Panc1 (cell line): ENCODE measurements around the gene FNDC10. TPM values are rescaled to one million over a fixed set of nuclear protein-coding genes. Genes with fewer than 3 reads are reported as not detected.
A peak's percentile ranks its signal among the peaks of the same experiment; 100 is the strongest.
"Not testable (repeated sequence)": the region's sequence is repeated elsewhere in the genome, so short reads cannot be mapped to it uniquely, and the experiment has no call there.

Experiments used
- ATAC-seq: fragments of 200-7000 bp; cut with Tn5 transposase; 2 replicates; pipeline ENCODE4 v1.9.1; 2020; ENCODE audit warnings: mild to moderate bottlenecking, moderate library complexity
- Bru-seq: library from RNA; stranded (reverse); fragments of 400-500 nt; gene quantifications from one replicate; lab custom pipeline; 2021; lab: Mats Ljungman, UMichigan
- BruChase-seq, 2 experiments: library from RNA; stranded (reverse); fragments of 400-500 nt; gene quantifications; one replicate each; lab custom pipeline; 2021; lab: Mats Ljungman, UMichigan
- BruUV-seq: library from RNA; stranded (reverse); fragments of 400-500 nt; replicated peaks from 2 replicates; lab custom pipeline; 2021; lab: Mats Ljungman, UMichigan
- CTCF ChIA-PET: fragments of 300-600 bp; sonication (Branson Sonifier 250); formaldehyde crosslinking; loops from one replicate; lab custom pipeline; 2022; ENCODE audit warnings: antibody characterized with exemption; lab: Charles Lee
- POLR2A ChIA-PET: fragments of 300-600 bp; sonication (Branson Sonifier 250); formaldehyde crosslinking; loops from one replicate; lab custom pipeline; 2022; ENCODE audit warnings: antibody characterized with exemption; lab: Charles Lee
- DNase-seq: peaks from one replicate; pipeline ENCODE4 v3.0.0-alpha.2; 2010; ENCODE audit warnings: low read depth, low spot score
- H3K27ac ChIP-seq: 2 replicates; pipeline ENCODE4 v1.5.1; 2011; ENCODE audit warnings: mild to moderate bottlenecking, low read length, inconsistent platforms
- H3K27me3 ChIP-seq: fragments of 200-500 bp; sonication (Bioruptor generic); 2 replicates; pipeline ENCODE4 v1.6.0; 2014; ENCODE audit warnings: low read length, inconsistent platforms; ENCODE audit not compliant: control insufficient read depth, insufficient read depth
- H3K36me3 ChIP-seq: fragments of 200-500 bp; sonication (Bioruptor generic); 2 replicates; pipeline ENCODE4 v1.5.1; 2014; ENCODE audit warnings: inconsistent platforms, mild to moderate bottlenecking, low read length, moderate library complexity; ENCODE audit not compliant: control insufficient read depth, insufficient read depth
- H3K4me1 ChIP-seq: 2 replicates; pipeline ENCODE4 v1.5.1; 2011; ENCODE audit warnings: inconsistent platforms, mild to moderate bottlenecking, low read length, moderate library complexity; ENCODE audit not compliant: control insufficient read depth, insufficient read depth
- H3K4me3 ChIP-seq, 2 experiments: 2 replicates each; pipeline ENCODE4 v1.5.1; 2011 to 2012; ENCODE audit warnings: low read depth in 2 of 2, low read length in 2 of 2, mild to moderate bottlenecking in 2 of 2, inconsistent platforms in 1 of 2, moderate library complexity in 1 of 2
- H3K9me3 ChIP-seq: fragments of 200-500 bp; sonication (Bioruptor generic); 2 replicates; pipeline ENCODE4 v1.5.1; 2014; ENCODE audit warnings: low read depth, mild to moderate bottlenecking, inconsistent platforms, low read length, moderate library complexity; ENCODE audit not compliant: control insufficient read depth, insufficient read depth
- REST ChIP-seq, 2 experiments: IDR thresholded peaks; 2 replicates each; pipeline ENCODE4 v1.6.1; 2011 to 2012; ENCODE audit warnings: low read depth in 2 of 2, control low read depth in 1 of 2, low read length in 1 of 2, mild to moderate bottlenecking in 1 of 2, moderate library complexity in 1 of 2; ENCODE audit not compliant: insufficient read depth in 1 of 2
- SIN3A ChIP-seq: IDR thresholded peaks from 2 replicates; pipeline ENCODE4 v1.6.1; 2012; ENCODE audit warnings: low read depth, mild to moderate bottlenecking, low read length, moderate library complexity, borderline replicate concordance; ENCODE audit not compliant: insufficient read depth
- in situ Hi-C: cut with HindIII; loops from 2 replicates; pipeline ENCODE4 v1.10.0; 2016; ENCODE audit warnings: low sequenced_read_pairs, low pct_unique_long_range_greater_than_20kb
- intact Hi-C: fragments of 100-400 bp; cut with micrococcal nuclease; formaldehyde crosslinking; loops from one replicate; pipeline ENCODE4 v1.10.0; 2022; ENCODE audit not compliant: unreplicated experiment
- long read RNA-seq: library from polyadenylated mRNA; unstranded; transcript quantifications from one replicate; pipeline ENCODE4 v2.0.0, GENCODE V29; 2021; ENCODE audit not compliant: unreplicated experiment
- polyA plus RNA-seq: library from polyadenylated mRNA; unstranded; fragments of >200 nt; gene quantifications from one replicate; pipeline ENCODE4 v1.2.1, GENCODE V29; 2012; ENCODE audit warnings: missing spikeins; ENCODE audit not compliant: insufficient read length
- total RNA-seq: library from RNA; stranded (reverse); gene quantifications from one replicate; pipeline ENCODE4 v1.2.1, GENCODE V29; 2021; ENCODE audit not compliant: unreplicated experiment

FNDC10 gene
- 16.2 TPM for total RNA-seq
- polyA plus RNA-seq = 22.7 TPM
- percentile 35 among the genes with signal in this experiment for Bru-seq, nascent RNA
- percentile 46 among the genes with signal in this experiment for BruChase-seq, experiment 1, labeled RNA remaining after a 2-hour chase
- percentile 49 among the genes with signal in this experiment for BruChase-seq, experiment 2, labeled RNA remaining after a 6-hour chase
- long read RNA-seq, transcript FNDC10-201 (1 exons, 2,085 nt) = major isoform, 55 of 55 reads
- long read RNA-seq, partial matches to known transcripts = 0 of 55 reads
- long read RNA-seq, other reads (novel, unspliced or antisense) = 0 of 55 reads

- TF ChIP-seq SIN3A (no peak), REST (IDR thresholded peaks at IDR 0.05; ENCODE audit: insufficient read depth in 1 of 2, low read depth in 2 of 2, low read length in 1 of 2) (peak in 1 of 2 experiments; percentile 28; a peak in 1 of 4 replicates)
- no peaks in the 10 kb centered on the region for H3K36me3 ChIP-seq
- peak; percentile 57 for ATAC-seq
- no peaks in the 10 kb centered on the region for H3K27me3 ChIP-seq
- no peak for DNase-seq
- in situ Hi-C loops (no loop called here), intact Hi-C loops (no loop called here)
- BruUV-seq = no TSS peak
- ChIA-PET CTCF (no interaction called here), POLR2A (no interaction called here)
- no peak within 1 kb of the TSS for H3K27ac ChIP-seq
- H3K9me3 ChIP-seq = no peaks in the 10 kb centered on the region
- H3K4me1 ChIP-seq = peaks cover 10% of the 10 kb centered on the region
- peak within 1 kb of the TSS; percentile 41 to 53 for H3K4me3 ChIP-seq
These were observed at the start of gene FNDC10 for GRCh38 chr1:1599935-1600860. Gene FNDC10 (minus strand): TSS chr1:1600135. CDS start chr1:1600015, 120 bp downstream.

DNA sequence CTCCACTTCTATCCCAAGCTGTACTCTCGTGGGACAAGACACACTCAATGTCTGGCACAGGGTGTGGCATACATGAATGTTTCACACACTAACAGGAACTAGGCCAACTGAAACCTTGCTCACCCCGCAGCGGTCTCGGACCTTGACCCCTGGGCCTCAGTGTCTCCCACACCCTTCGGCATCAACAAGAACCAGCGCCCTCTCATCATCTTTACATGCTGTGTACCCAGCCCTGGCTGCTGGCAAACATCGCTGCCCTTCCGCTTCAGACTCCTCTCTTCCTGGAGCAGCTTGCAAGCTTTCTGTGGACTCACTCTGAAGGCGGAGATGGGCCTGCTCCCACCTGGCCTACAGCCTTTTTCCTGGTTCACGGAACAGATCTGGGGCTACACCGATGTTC, 48.3 kb upstream of the FNDC10 start:
- H3K4me1 ChIP-seq, BruUV-seq, H3K4me3 ChIP-seq, intact Hi-C loops, H3K27ac ChIP-seq, ATAC-seq, H3K9me3 ChIP-seq, H3K27me3 ChIP-seq, DNase-seq, H3K36me3 ChIP-seq, POLR2A ChIA-PET, in situ Hi-C loops, CTCF ChIA-PET: not testable (repeated sequence)

DNA sequence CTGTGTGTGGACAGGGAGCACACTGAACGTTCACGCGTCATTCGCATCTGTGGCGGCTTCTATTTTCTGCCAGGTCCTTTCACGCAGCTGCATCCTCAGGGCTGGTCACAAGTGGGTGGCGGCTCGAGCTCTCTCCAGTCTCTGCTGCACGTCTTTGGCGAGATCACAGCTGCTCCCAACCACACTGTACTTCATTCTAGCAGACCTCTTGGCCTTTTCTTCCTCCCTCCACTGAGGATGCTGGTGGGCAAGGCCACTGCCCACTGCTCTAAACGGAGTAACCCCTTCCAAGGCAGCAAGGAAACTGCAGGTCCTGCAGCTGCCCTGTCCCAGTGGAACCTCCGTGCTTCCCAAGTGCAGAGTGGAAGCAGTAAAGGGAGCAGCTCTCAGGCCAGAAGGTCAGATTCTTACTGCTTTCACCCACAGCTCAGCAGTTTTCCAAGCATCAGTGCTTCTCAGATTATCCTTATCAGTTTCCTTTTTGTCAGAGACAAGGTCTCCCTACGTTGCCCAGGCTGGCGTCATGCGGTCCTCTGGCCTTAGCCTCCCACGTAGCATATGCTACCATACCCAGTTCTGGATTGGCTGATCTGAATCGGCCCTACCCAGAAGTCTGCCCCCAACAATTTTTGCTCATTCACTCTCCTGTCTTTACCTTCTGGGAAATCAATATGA, 47.8 kb upstream of the FNDC10 start:
- in situ Hi-C loops, H3K27ac ChIP-seq, intact Hi-C loops, CTCF ChIA-PET, POLR2A ChIA-PET, ATAC-seq, H3K4me1 ChIP-seq, H3K27me3 ChIP-seq, H3K4me3 ChIP-seq, H3K36me3 ChIP-seq, BruUV-seq, H3K9me3 ChIP-seq, DNase-seq: not testable (repeated sequence)

DNA sequence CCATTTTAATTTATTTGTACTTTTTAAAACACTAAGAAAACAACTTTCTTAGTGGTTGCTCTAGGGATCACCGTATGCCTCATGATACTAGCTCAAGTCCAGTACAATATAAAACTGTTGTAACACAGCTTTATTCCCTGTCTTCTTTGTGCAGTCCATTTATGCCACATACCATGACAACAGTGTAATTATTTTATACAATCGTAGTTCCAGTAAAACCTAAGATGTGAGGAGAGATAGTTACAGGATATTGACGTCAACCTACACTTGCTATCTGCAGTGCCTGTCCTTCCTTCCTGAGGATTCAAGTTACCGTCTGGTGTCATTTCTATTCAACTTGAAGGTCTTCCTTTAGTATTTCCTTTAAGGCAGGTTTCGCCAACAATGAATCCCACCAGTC, 46.4 kb upstream of the FNDC10 start:
- H3K27me3 ChIP-seq, ATAC-seq, H3K9me3 ChIP-seq, POLR2A ChIA-PET, H3K4me3 ChIP-seq, DNase-seq, H3K27ac ChIP-seq, intact Hi-C loops, BruUV-seq, in situ Hi-C loops, H3K36me3 ChIP-seq, H3K4me1 ChIP-seq: not testable (repeated sequence)
- CTCF ChIA-PET = interaction anchor here (0.6 kb wide), 1 partner anchor 60 kb away, joined by 3 read pairs; no protein-coding TSS in a partner anchor

DNA sequence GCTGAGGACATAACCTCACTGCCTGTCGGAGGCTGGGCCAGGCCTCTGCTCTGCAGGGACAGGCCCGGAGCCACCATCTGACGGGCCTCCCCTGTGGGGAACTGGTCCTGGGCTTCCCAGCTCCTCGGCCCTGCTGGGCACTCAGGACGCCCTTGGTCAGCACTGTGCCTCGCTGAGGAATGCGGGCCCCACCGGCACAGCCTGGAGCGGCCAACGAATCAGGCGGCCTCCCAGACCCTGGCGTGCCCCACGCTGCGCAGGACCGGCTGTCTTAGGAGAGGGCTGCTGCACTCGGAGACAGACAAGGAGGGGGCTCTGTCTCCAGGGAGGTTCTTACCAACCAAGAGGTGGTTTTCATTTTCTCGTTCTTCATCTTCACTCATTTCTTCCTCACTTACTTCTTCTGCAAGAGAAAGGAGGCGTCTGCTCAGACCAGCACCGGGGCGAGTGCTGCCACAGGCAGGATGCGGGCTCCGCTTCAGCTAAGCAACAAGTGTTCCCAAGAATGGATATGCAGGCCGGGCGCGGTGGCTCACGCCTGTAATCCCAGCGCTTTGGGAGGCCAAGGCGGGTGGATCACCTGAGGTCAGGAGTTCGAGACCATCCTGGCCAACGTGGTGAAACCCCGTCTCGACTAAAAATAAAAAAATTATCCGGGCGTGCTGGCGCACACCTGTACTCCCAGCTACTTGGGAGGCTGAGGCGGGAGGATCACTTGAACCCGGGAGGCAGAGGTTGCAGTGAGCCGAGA, 41.0 kb upstream of the FNDC10 start:
- POLR2A ChIA-PET, H3K27ac ChIP-seq, CTCF ChIA-PET, ATAC-seq, intact Hi-C loops, H3K4me3 ChIP-seq, H3K9me3 ChIP-seq, H3K4me1 ChIP-seq, H3K27me3 ChIP-seq, BruUV-seq, DNase-seq, in situ Hi-C loops, H3K36me3 ChIP-seq: not testable (repeated sequence)
